ENCODE results near the gene MXD1. TPM values are rescaled to one million over a fixed set of nuclear protein-coding genes. Genes with fewer than 3 reads are reported as not detected.

MXD1 gene, protein sequence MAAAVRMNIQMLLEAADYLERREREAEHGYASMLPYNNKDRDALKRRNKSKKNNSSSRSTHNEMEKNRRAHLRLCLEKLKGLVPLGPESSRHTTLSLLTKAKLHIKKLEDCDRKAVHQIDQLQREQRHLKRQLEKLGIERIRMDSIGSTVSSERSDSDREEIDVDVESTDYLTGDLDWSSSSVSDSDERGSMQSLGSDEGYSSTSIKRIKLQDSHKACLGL
- 26.3 and 29.3 TPM in 2 replicates for polyA plus RNA-seq (2013)

DNA sequence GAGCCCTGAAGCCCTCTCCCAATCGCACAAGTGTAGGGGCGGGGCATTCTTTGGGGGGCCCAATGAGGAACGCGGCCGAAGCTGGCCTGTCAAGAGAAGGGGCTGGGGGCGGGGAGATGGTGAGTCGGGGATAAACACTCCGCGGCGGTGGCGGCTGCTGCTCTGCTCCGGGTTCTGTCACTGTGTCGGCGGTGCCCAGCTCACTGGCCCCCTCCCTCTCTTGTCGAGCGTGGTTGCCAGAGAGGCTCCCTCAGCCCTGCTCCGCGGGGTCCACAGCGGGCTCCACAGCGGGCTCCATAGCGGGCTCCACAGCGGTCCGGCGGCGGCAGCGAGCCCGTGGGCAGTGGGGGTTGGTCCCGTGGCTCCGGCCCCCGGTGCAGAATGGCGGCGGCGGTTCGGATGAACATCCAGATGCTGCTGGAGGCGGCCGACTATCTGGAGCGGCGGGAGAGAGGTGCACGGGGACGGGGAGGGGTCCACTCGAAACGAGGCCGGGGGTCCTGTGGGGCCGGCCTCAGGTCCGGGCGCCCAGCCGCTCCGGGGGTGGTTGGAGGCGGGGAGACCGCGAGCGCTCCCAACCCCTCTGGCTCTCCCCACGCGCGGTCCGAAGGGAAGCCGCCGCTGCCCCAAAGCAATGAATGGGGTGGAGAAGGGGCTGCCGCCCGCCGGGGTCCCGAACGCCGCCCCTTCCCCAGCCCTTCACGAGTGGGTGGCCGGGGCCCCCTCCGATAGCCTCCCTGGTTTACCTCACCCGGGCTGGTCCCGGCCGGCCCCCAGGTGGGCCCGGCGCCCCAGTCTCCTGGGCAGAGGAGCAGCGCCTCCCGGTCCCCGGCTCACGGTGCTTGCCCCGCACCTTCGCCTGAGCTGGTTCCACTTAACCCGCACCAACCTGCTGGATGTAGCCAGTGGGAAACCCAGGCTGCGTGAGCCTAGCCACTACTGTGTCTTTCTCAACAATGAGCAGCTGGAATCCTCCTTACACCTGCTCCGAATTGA, at the start of gene MXD1:
Gene MXD1 (plus strand): TSS at position 160 of the 996 bp plus-strand sequence. CDS start 222 bp downstream, at position 382.
- peak within 1 kb of the TSS; percentile 94 for H2AK5ac ChIP-seq (ENCODE audit: low read length)
- H3K23ac ChIP-seq (ENCODE audit: low read length): peak within 1 kb of the TSS; percentile 34
- H4K12ac ChIP-seq (ENCODE audit: low read depth, low read length): peak within 1 kb of the TSS; percentile 96
- peak within 1 kb of the TSS; percentile 72 for H3K27ac ChIP-seq (ENCODE audit: low read depth, low read length)
- H3K4me3 ChIP-seq (ENCODE audit: low read depth, low read length): peak within 1 kb of the TSS; percentile 94
- WGBS (ENCODE audit: extremely low coverage, insufficient coverage, insufficient read length): no CpG with 5 or more reads among the region's 81 CpGs
- H3K9ac ChIP-seq (ENCODE audit: low read length): peak within 1 kb of the TSS; percentile 90
- no peaks in the 10 kb centered on the region for H3K9me3 ChIP-seq (ENCODE audit: insufficient read depth, low read depth, low read length)
- peak within 1 kb of the TSS; percentile 91 for H3K18ac ChIP-seq (ENCODE audit: low read length)
- peak within 1 kb of the TSS; percentile 96 for H4K91ac ChIP-seq (ENCODE audit: low read depth, low read length)
- H3K79me2 ChIP-seq (ENCODE audit: control insufficient read depth, insufficient read depth, low read length, poor library complexity): peaks cover 9% of the 10 kb centered on the region
- H3K27me3 ChIP-seq (ENCODE audit: insufficient read depth, low read length): no peaks in the 10 kb centered on the region
- H3K36me3 ChIP-seq (ENCODE audit: control insufficient read depth in 1 of 2, insufficient read depth in 2 of 2, low read length in 2 of 2): peaks cover 3 to 4% of the 10 kb centered on the region in 2 experiments
- peak within 1 kb of the TSS; percentile 65 for H2BK12ac ChIP-seq (ENCODE audit: low read length)
- peak within 1 kb of the TSS; percentile 92 for H4K8ac ChIP-seq (ENCODE audit: low read depth, low read length)
- H3K4me2 ChIP-seq (ENCODE audit: low read length): peak within 1 kb of the TSS; percentile 99
- peak within 1 kb of the TSS; percentile 92 for H2AFZ ChIP-seq (ENCODE audit: insufficient read depth, low read length, poor library complexity)
- peak within 1 kb of the TSS; percentile 93 for H3K14ac ChIP-seq (ENCODE audit: low read length)
- H3K4ac ChIP-seq (ENCODE audit: low read depth, low read length): peak within 1 kb of the TSS; percentile 67
- H2BK5ac ChIP-seq (ENCODE audit: low read depth, low read length, poor library complexity): peak within 1 kb of the TSS; percentile 86
- H3K79me1 ChIP-seq (ENCODE audit: low read length): peaks cover 8% of the 10 kb centered on the region
- peak in 1 of 2 donors; percentile 53 for DNase-seq
- peaks cover 0 to 2% of the 10 kb centered on the region in 2 experiments for H3K4me1 ChIP-seq (ENCODE audit: control insufficient read depth in 1 of 2, insufficient read depth in 2 of 2, low read length in 2 of 2)
- H2BK120ac ChIP-seq (ENCODE audit: insufficient read depth, low read length, poor library complexity): peak within 1 kb of the TSS; percentile 88

DNA sequence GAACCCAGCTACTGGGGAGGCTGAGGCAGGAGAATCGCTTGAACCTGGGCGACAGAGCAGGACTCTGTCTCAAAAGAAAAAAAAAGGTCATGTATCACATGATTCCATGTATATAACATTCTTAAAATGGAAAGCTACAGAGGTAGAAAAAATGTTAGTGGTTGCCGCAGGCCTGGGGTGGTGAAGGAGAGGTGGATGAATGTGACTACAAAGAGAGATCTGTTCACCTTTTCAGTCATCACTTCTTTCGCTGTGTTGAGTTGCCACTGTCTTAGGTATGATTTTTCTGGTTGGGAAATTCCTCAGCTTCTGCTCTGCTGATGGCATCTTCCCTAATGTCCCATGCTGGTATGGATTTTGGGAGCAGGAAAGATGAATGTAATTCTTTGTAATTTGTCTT, 26.5 kb upstream of the MXD1 start:
- no peak overlapping the region for H2AK5ac ChIP-seq (ENCODE audit: low read length)
- no peaks in the 10 kb centered on the region for H3K27me3 ChIP-seq (ENCODE audit: insufficient read depth, low read length)
- H2BK12ac ChIP-seq (ENCODE audit: low read length): no peak overlapping the region
- H4K91ac ChIP-seq (ENCODE audit: low read depth, low read length): no peak overlapping the region
- no peak overlapping the region for H3K4me2 ChIP-seq (ENCODE audit: low read length)
- no peaks in the 10 kb centered on the region for H3K79me1 ChIP-seq (ENCODE audit: low read length)
- peaks cover 3% of the 10 kb centered on the region in 2 experiments for H3K4me1 ChIP-seq (ENCODE audit: control insufficient read depth in 1 of 2, insufficient read depth in 2 of 2, low read length in 2 of 2)
- H3K9ac ChIP-seq (ENCODE audit: low read length): no peak overlapping the region
- no peaks in the 10 kb centered on the region for H3K9me3 ChIP-seq (ENCODE audit: insufficient read depth, low read depth, low read length)
- H4K8ac ChIP-seq (ENCODE audit: low read depth, low read length): no peak overlapping the region
- H3K27ac ChIP-seq (ENCODE audit: low read depth, low read length): no peak overlapping the region
- no peak overlapping the region for H3K14ac ChIP-seq (ENCODE audit: low read length)
- no CpG with 5 or more reads among the region's 4 CpGs for WGBS (ENCODE audit: extremely low coverage, insufficient coverage, insufficient read length)
- no peak overlapping the region for H2BK120ac ChIP-seq (ENCODE audit: insufficient read depth, low read length, poor library complexity)
- H3K79me2 ChIP-seq (ENCODE audit: control insufficient read depth, insufficient read depth, low read length, poor library complexity): no peaks in the 10 kb centered on the region
- no peak overlapping the region for H3K23ac ChIP-seq (ENCODE audit: low read length)
- no peaks in the 10 kb centered on the region for H3K36me3 ChIP-seq (ENCODE audit: control insufficient read depth in 1 of 2, insufficient read depth in 2 of 2, low read length in 2 of 2)
- H3K4ac ChIP-seq (ENCODE audit: low read depth, low read length): no peak overlapping the region
- no peak overlapping the region for H2AFZ ChIP-seq (ENCODE audit: insufficient read depth, low read length, poor library complexity)
- no peak overlapping the region for H2BK5ac ChIP-seq (ENCODE audit: low read depth, low read length, poor library complexity)
- peak in 1 of 2 donors; percentile 12 for DNase-seq
- H4K12ac ChIP-seq (ENCODE audit: low read depth, low read length): no peak overlapping the region
- H3K18ac ChIP-seq (ENCODE audit: low read length): no peak overlapping the region
- H3K4me3 ChIP-seq (ENCODE audit: low read depth, low read length): no peak overlapping the region

DNA sequence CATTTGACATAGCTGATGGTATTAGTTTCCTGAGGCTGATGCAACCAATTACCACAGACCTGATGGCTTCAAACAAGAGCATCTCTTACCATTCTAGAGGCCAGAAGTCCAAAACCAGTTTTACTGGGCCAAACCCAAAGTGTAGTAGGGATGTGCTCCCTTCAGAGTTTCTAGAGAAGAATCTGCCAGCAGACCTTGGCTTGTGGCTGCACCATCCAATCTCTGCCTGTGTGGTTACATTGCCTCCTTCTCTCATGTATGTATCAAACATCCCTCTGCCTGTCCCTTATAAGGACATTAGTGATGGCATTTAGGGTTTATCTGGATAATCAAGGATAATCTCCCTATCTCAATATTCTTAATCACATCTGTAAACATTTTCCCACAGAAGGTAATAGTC, 25.6 kb upstream of the MXD1 start:
- Histone ChIP-seq H3K4me2 (ENCODE audit: low read length) (no peak overlapping the region), H3K79me1 (ENCODE audit: low read length) (peaks cover 4% of the 10 kb centered on the region), H3K27me3 (ENCODE audit: insufficient read depth, low read length) (no peaks in the 10 kb centered on the region), H3K4ac (ENCODE audit: low read depth, low read length) (no peak overlapping the region), H3K27ac (ENCODE audit: low read depth, low read length) (no peak overlapping the region), H3K4me3 (ENCODE audit: low read depth, low read length) (no peak overlapping the region), H2BK5ac (ENCODE audit: low read depth, low read length, poor library complexity) (no peak overlapping the region), H4K12ac (ENCODE audit: low read depth, low read length) (no peak overlapping the region), H3K79me2 (ENCODE audit: control insufficient read depth, insufficient read depth, low read length, poor library complexity) (peaks cover 4% of the 10 kb centered on the region), H3K18ac (ENCODE audit: low read length) (no peak overlapping the region), H2BK120ac (ENCODE audit: insufficient read depth, low read length, poor library complexity) (no peak overlapping the region), H2AK5ac (ENCODE audit: low read length) (no peak overlapping the region), H2AFZ (ENCODE audit: insufficient read depth, low read length, poor library complexity) (no peak overlapping the region), H4K8ac (ENCODE audit: low read depth, low read length) (no peak overlapping the region), H3K9me3 (ENCODE audit: insufficient read depth, low read depth, low read length) (no peaks in the 10 kb centered on the region), H2BK12ac (ENCODE audit: low read length) (no peak overlapping the region), H3K9ac (ENCODE audit: low read length) (no peak overlapping the region), H3K4me1 (ENCODE audit: control insufficient read depth in 1 of 2, insufficient read depth in 2 of 2, low read length in 2 of 2) (peaks cover 2 to 3% of the 10 kb centered on the region in 2 experiments), H3K14ac (ENCODE audit: low read length) (no peak overlapping the region), H3K23ac (ENCODE audit: low read length) (no peak overlapping the region), H4K91ac (ENCODE audit: low read depth, low read length) (no peak overlapping the region), H3K36me3 (ENCODE audit: control insufficient read depth in 1 of 2, insufficient read depth in 2 of 2, low read length in 2 of 2) (no peaks in the 10 kb centered on the region)
- peak in 1 of 2 donors; percentile 3 for DNase-seq

DNA sequence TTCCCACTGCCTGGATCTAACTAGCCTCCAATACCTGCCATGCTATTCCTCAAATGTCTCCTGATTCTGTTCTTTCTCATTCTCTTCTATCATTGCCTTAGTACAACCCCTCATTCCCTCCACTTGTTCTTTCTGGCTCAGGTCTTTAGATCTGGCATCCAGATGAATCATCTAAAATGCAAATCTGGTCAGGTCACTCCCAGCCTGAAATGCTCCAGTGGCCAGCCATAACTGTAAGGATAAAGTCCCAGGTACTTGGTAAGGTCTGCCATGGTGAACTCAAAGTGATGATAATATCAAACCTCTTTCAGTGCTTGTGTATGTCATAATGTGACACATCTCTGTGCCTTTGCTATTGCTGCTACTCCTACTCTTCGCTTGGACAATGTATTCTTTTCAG, 24.0 kb upstream of the MXD1 start:
- H3K27ac ChIP-seq (ENCODE audit: low read depth, low read length): no peak overlapping the region
- H3K27me3 ChIP-seq (ENCODE audit: insufficient read depth, low read length): no peaks in the 10 kb centered on the region
- no peak overlapping the region for H3K14ac ChIP-seq (ENCODE audit: low read length)
- H2BK120ac ChIP-seq (ENCODE audit: insufficient read depth, low read length, poor library complexity): no peak overlapping the region
- no peak overlapping the region for H3K4me3 ChIP-seq (ENCODE audit: low read depth, low read length)
- H2BK12ac ChIP-seq (ENCODE audit: low read length): no peak overlapping the region
- no peak overlapping the region for H3K4ac ChIP-seq (ENCODE audit: low read depth, low read length)
- H3K79me2 ChIP-seq (ENCODE audit: control insufficient read depth, insufficient read depth, low read length, poor library complexity): peaks cover 6% of the 10 kb centered on the region
- no peaks in the 10 kb centered on the region for H3K9me3 ChIP-seq (ENCODE audit: insufficient read depth, low read depth, low read length)
- H3K36me3 ChIP-seq (ENCODE audit: control insufficient read depth in 1 of 2, insufficient read depth in 2 of 2, low read length in 2 of 2): peaks cover 2 to 7% of the 10 kb centered on the region in 2 experiments
- no peak overlapping the region for H2AFZ ChIP-seq (ENCODE audit: insufficient read depth, low read length, poor library complexity)
- no peak overlapping the region for H3K9ac ChIP-seq (ENCODE audit: low read length)
- no peak overlapping the region for H4K8ac ChIP-seq (ENCODE audit: low read depth, low read length)
- H2BK5ac ChIP-seq (ENCODE audit: low read depth, low read length, poor library complexity): no peak overlapping the region
- H2AK5ac ChIP-seq (ENCODE audit: low read length): no peak overlapping the region
- WGBS (ENCODE audit: extremely low coverage, insufficient coverage, insufficient read length): no CpG with 5 or more reads among the region's 1 CpG
- peaks cover 3 to 6% of the 10 kb centered on the region in 2 experiments for H3K4me1 ChIP-seq (ENCODE audit: control insufficient read depth in 1 of 2, insufficient read depth in 2 of 2, low read length in 2 of 2)
- H3K23ac ChIP-seq (ENCODE audit: low read length): no peak overlapping the region
- no peak overlapping the region for H4K91ac ChIP-seq (ENCODE audit: low read depth, low read length)
- DNase-seq: no peak
- H3K4me2 ChIP-seq (ENCODE audit: low read length): no peak overlapping the region
- H3K18ac ChIP-seq (ENCODE audit: low read length): no peak overlapping the region
- H4K12ac ChIP-seq (ENCODE audit: low read depth, low read length): no peak overlapping the region
- H3K79me1 ChIP-seq (ENCODE audit: low read length): peaks cover 4% of the 10 kb centered on the region

Data from trophoblast cell (in vitro differentiated cells and primary cell).